Stimulated activated CD8-positive, alpha-beta memory T cell treated with anti-CD3 and anti-CD28 coated beads, Interleukin-4, amount 100 ng/mL, for 24 hours (primary cell): ENCODE results near the gene PRKAG2.

Source experiments
- DNase-seq: peaks from one replicate; pipeline ENCODE4 v3.0.0-alpha.2; 2020; ENCODE audit warnings: low read depth

Gene PRKAG2

GRCh38 chr7:151511946-151512345 lies 365.0 kb downstream of the PRKAG2 start:
- no peak for DNase-seq

- DNase-seq: no peak
Observed at GRCh38 chr7:151511270-151511669, 365.6 kb downstream of the PRKAG2 start.

GRCh38 chr7:151509670-151510333 lies 367.1 kb downstream of the PRKAG2 start:
- no peak for DNase-seq

- DNase-seq: no peak
Observed at GRCh38 chr7:151508991-151509390, 367.9 kb downstream of the PRKAG2 start.

- DNase-seq: no peak
Observed at GRCh38 chr7:151507806-151508205, 369.1 kb downstream of the PRKAG2 start.

- DNase-seq: no peak
Observed at GRCh38 chr7:151506901-151507382, 370.0 kb downstream of the PRKAG2 start.
